B cell (primary cell): ENCODE data around the gene ATP8B1. TPM values are rescaled to one million over a fixed set of nuclear protein-coding genes. Genes with fewer than 3 reads are reported as not detected.
"Not testable (repeated sequence)": the region's sequence is repeated elsewhere in the genome, so short reads cannot be mapped to it uniquely, and the experiment has no call there.

Source experiments
- ATAC-seq: fragments of 200-7000 bp; cut with Tn5 transposase; one replicate; pipeline ENCODE4 v1.10.0; 2021; ENCODE audit warnings: low read depth, mild to moderate bottlenecking, moderate number of reproducible peaks, moderate library complexity
- CTCF ChIA-PET: fragments of 350-600 bp; sonication (Branson Sonifier 250); formaldehyde crosslinking; loops from one replicate; lab custom pipeline; 2021; ENCODE audit warnings: antibody characterized with exemption, inconsistent platforms; lab: Charles Lee
- POLR2A ChIA-PET: fragments of 350-600 bp; sonication (Branson Sonifier 250); formaldehyde crosslinking; loops from one replicate; lab custom pipeline; 2021; ENCODE audit warnings: antibody characterized with exemption; lab: Charles Lee
- DNase-seq: peaks from one replicate; pipeline ENCODE4 v3.0.0; 2013
- H2AFZ ChIP-seq: 2 replicates; pipeline ENCODE4 v1.6.1; 2012; ENCODE audit warnings: mild to moderate bottlenecking, low read depth, low read length; ENCODE audit not compliant: insufficient read depth, poor library complexity, severe bottlenecking
- H3K27ac ChIP-seq, 2 donors: 1 replicate in 1 of 2; 2 replicates in 1 of 2; pipeline ENCODE4 v1.5.1; 2012 to 2013; ENCODE audit warnings: low read length in 2 of 2, mild to moderate bottlenecking in 2 of 2, moderate library complexity in 1 of 2
- H3K27me3 ChIP-seq, 4 experiments: fragments of 200-600 bp in 1 of 4; sonication (generic) in 1 of 4; replicated peaks in 1 of 4; 1 replicate in 2 of 4; 2 replicates in 2 of 4; pipeline versions ENCODE4 v1.6.1 to v1.7.0; 2013 to 2016; ENCODE audit warnings: low read length in 3 of 4, mild to moderate bottlenecking in 2 of 4, mixed read lengths in 1 of 4, moderate library complexity in 1 of 4; ENCODE audit not compliant: insufficient read depth in 4 of 4, control insufficient read depth in 3 of 4; ENCODE audit errors: control extremely low read depth in 1 of 4
- H3K36me3 ChIP-seq, 2 experiments: replicated peaks in 1 of 2; 1 replicate in 1 of 2; 2 replicates in 1 of 2; pipeline versions ENCODE4 v1.6.1 to v1.7.1; 2013; ENCODE audit warnings: low read length in 1 of 2; ENCODE audit not compliant: insufficient read depth in 2 of 2, control insufficient read depth in 1 of 2; ENCODE audit errors: control extremely low read depth in 1 of 2, extremely low read depth in 1 of 2
- H3K4me1 ChIP-seq, 2 donors: fragments of 200-600 bp in 1 of 2; sonication (generic) in 1 of 2; 1 replicate in 1 of 2; 2 replicates in 1 of 2; pipeline versions ENCODE4 v1.5.1 to v1.6.1; 2013 to 2017; ENCODE audit warnings: low read length in 2 of 2; ENCODE audit not compliant: control insufficient read depth in 2 of 2, insufficient read depth in 2 of 2
- H3K4me2 ChIP-seq: replicated peaks from 2 replicates; pipeline ENCODE3; 2012; ENCODE audit warnings: mild to moderate bottlenecking, low read depth, low read length; ENCODE audit not compliant: poor library complexity, severe bottlenecking
- H3K4me3 ChIP-seq, 5 experiments: fragments of 200-600 bp in 1 of 5; sonication (generic) in 1 of 5; 1 replicate in 3 of 5; 2 replicates in 2 of 5; pipeline versions ENCODE4 v1.5.1 to v1.7.0; 2011 to 2016; ENCODE audit warnings: low read length in 4 of 5, mild to moderate bottlenecking in 4 of 5, low read depth in 2 of 5, control low read depth in 1 of 5, moderate library complexity in 1 of 5; ENCODE audit not compliant: insufficient read depth in 1 of 5; ENCODE audit errors: control extremely low read depth in 1 of 5, extremely low read depth in 1 of 5
- H3K79me2 ChIP-seq: fragments of 200-600 bp; sonication (generic); one replicate; pipeline ENCODE4 v1.6.0; 2016; ENCODE audit warnings: low read length; ENCODE audit not compliant: control insufficient read depth, insufficient read depth
- H3K9ac ChIP-seq: fragments of 200-600 bp; sonication (generic); 2 replicates; pipeline ENCODE4 v1.6.1; 2017; ENCODE audit warnings: mild to moderate bottlenecking, low read length, moderate library complexity
- H3K9me3 ChIP-seq, 3 donors: one replicate each; pipeline versions ENCODE4 v1.6.1 to v1.7.1; 2013; ENCODE audit warnings: low read length in 2 of 3; ENCODE audit not compliant: control insufficient read depth in 2 of 3, insufficient read depth in 1 of 3; ENCODE audit errors: control extremely low read depth in 1 of 3
- H4K20me1 ChIP-seq: 2 replicates; pipeline ENCODE4 v1.6.0; 2012; ENCODE audit warnings: mild to moderate bottlenecking, low read length; ENCODE audit not compliant: insufficient read depth, control insufficient read depth, poor library complexity, severe bottlenecking
- H3K27ac Mint-ChIP-seq: one replicate; pipeline ENCODE4 v1.8.0; 2021; ENCODE audit warnings: mixed read lengths
- H3K27me3 Mint-ChIP-seq: one replicate; pipeline ENCODE4 v1.8.0; 2021; ENCODE audit warnings: mixed read lengths
- H3K4me1 Mint-ChIP-seq: one replicate; pipeline ENCODE4 v1.8.0; 2021; ENCODE audit warnings: mixed read lengths
- H3K4me3 Mint-ChIP-seq: one replicate; pipeline ENCODE4 v1.8.0; 2021; ENCODE audit warnings: mixed read lengths
- H3K9me3 Mint-ChIP-seq: one replicate; pipeline ENCODE4 v1.8.0; 2022; ENCODE audit warnings: mixed read lengths; ENCODE audit not compliant: insufficient read depth
- CTCF ChIP-seq: fragments of 200-600 bp; IDR thresholded peaks from one replicate; pipeline ENCODE4 v1.8.0; 2022; ENCODE audit warnings: antibody characterized with exemption, mild to moderate bottlenecking
- EZH2 ChIP-seq: IDR thresholded peaks from 2 replicates; pipeline ENCODE4 v1.6.1; 2012; ENCODE audit warnings: borderline replicate concordance, low read depth, mild to moderate bottlenecking, moderate library complexity, low read length; ENCODE audit not compliant: insufficient read depth, poor library complexity, severe bottlenecking
- WGBS: methylation state at CpG from one replicate; pipeline ENCODE4 v1.1.5; 2013; ENCODE audit warnings: missing lambda C conversion rate; ENCODE audit not compliant: insufficient coverage; 5-methylcytosine and 5-hydroxymethylcytosine counted together
- intact Hi-C: fragments of 100-400 bp; cut with micrococcal nuclease; formaldehyde crosslinking; loops from one replicate; pipeline ENCODE4 v1.10.0; 2022
- polyA plus RNA-seq: library from polyadenylated mRNA; depleted of rRNA; stranded (reverse); fragments of >200 nt; gene quantifications from 2 replicates; pipeline ENCODE4 v1.2.3, GENCODE V29; 2012
- total RNA-seq, 2 donors: library from RNA; stranded (reverse); fragments of 120-200 nt in 1 of 2; gene quantifications; 1 replicate in 1 of 2; 2 replicates in 1 of 2; pipeline versions ENCODE4 v1.2.3 to v1.2.4, GENCODE V29; 2013 to 2022

ATP8B1 gene
- total and polyA plus RNA-seq, 2 donors (not counting 1 experiment from before 2014, with no cell fraction given) = 0.27 TPM; not detected in 1

GRCh38 chr18:57737400-57738060, 65.6 kb downstream of the ATP8B1 start:
- Histone ChIP-seq H3K27me3 (no peaks in the 10 kb centered on the region), H3K36me3 (peaks cover 0 to 5% of the 10 kb centered on the region in 2 experiments), H3K9ac (no peak overlapping the region), H3K27ac (no peak overlapping the region), H3K79me2 (peaks cover 68% of the 10 kb centered on the region), H3K4me1 (no peaks in the 10 kb centered on the region), H4K20me1 (peaks cover 17% of the 10 kb centered on the region), H2AFZ (no peak overlapping the region), H3K4me2 (no peak overlapping the region), H3K4me3 (no peak overlapping the region), H3K9me3 (peaks cover 0 to 13% (median 0%) of the 10 kb centered on the region in 3 donors)
- no peak overlapping the region for H3K4me3 Mint-ChIP-seq
- ATAC-seq (no peak), DNase-seq (no peak)
- ChIA-PET CTCF (interaction anchor here (0.6 kb wide), 1 partner anchor 574 kb away, joined by 3 read pairs; no protein-coding TSS in a partner anchor), POLR2A (no interaction called here)
- H3K4me1 Mint-ChIP-seq = peaks cover 3% of the 10 kb centered on the region
- intact Hi-C loops = no loop called here
- H3K27me3 Mint-ChIP-seq = no peaks in the 10 kb centered on the region
- 77% methylated on average over 5 of the region's 8 CpGs for WGBS
- no peak overlapping the region for H3K27ac Mint-ChIP-seq
- no peak for TF ChIP-seq EZH2
- no peak for TF ChIP-seq CTCF
- H3K9me3 Mint-ChIP-seq = peaks cover 6% of the 10 kb centered on the region

DNA sequence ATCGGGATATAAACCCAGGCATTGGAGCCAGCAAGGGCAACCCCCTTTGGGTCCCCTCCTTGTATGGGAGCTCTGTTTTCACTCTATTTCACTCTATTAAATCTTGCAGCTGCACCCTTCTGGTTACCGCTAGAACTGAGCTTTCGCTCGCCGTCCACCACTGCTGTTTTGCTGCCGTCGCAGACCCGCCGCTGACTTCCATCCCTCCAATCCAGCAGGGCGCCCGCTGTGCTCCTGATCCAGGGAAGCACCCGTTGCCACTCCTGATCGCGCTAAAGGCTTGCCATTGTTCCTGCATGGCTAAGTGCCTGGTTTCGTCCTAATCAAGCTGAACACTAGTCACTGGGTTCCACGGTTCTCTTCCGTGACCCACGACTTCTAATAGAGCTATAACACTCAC, 68.1 kb downstream of the ATP8B1 start:
- H3K27ac Mint-ChIP-seq = not testable (repeated sequence)

More for the DNA sequence above, 68.1 kb downstream of the ATP8B1 start:
- H3K36me3 ChIP-seq, H3K4me3 ChIP-seq, H3K9ac ChIP-seq, DNase-seq, H3K4me1 ChIP-seq, H4K20me1 ChIP-seq, H3K27ac ChIP-seq, CTCF ChIA-PET, intact Hi-C loops, H3K4me2 ChIP-seq, H3K27me3 ChIP-seq, H3K9me3 Mint-ChIP-seq, H3K4me3 Mint-ChIP-seq, H3K9me3 ChIP-seq, H2AFZ ChIP-seq, H3K27me3 Mint-ChIP-seq, ATAC-seq: not testable (repeated sequence)
- peaks cover 50% of the 10 kb centered on the region for H3K79me2 ChIP-seq
- 97% methylated on average over 16 of the region's 18 CpGs for WGBS
- POLR2A ChIA-PET = interaction anchor here (0.6 kb wide), 1 partner anchor 44 kb away, joined by 3 read pairs; no protein-coding TSS in a partner anchor
- peaks cover 16% of the 10 kb centered on the region for H3K4me1 Mint-ChIP-seq
